HG03095 (cell line): ENCODE measurements around the gene SMPD4.
"Not testable (repeated sequence)": the region's sequence is repeated elsewhere in the genome, so short reads cannot be mapped to it uniquely, and the experiment has no call there.

Source experiments
- ATAC-seq: cut with Tn5 transposase; IDR thresholded peaks from one replicate; pipeline ENCODE4 v1.9.1; 2021; ENCODE audit warnings: moderate library complexity; ENCODE audit not compliant: unreplicated experiment

SMPD4 gene

DNA sequence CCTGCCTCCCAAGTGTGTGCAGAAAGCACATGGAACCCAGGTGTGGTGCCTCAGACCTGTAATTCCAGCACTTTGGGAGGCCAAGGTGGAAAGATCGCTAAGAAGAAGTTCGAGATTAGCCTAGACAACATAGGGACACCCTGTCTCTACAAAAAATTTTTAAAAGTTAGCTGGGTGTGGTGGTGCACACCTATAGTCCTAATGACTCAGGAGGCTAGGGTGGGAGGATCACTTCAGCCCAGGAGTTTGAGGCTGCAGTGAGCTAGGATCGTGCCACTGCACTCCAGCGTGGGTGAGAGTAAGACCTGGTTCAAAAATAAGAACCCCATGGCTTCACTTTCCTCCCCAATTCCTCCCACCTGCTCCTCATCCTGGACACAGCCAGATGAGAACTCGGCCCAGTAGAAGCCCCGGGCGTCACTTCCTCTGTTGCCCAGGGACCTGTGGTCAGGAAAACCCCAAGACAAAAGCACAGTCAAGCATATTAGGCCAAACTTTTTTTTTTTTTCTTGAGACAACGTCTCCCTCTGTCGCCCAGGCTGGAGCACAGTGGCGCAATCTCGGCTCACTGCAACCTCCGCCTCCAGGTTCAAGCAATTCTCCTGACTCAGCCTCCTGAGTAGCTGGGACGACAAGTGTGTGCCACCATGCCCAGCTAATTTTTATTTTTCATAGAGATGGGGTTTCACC, 23.4 kb downstream of the SMPD4 start:
- peak; percentile 90 for ATAC-seq

DNA sequence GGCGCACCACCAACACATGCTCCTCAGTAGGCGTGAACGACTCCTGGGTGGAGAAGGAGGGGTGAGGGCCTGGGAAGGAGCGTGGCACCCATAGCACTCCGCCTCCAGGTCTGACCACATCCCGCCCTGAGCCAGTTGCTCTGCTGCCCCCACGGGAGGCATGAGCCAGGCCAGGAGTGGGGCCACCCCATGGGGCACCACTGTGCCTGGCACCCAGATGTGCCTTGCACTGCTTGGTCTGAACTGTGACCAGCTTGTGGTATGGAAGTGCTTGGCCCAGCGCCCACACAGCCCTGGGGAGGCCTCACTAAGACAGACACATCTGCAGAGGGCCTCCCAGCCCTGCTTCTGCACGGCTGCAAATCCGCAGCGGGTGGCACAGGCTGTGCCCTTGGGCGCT, 24.0 kb downstream of the SMPD4 start:
- ATAC-seq = peak; percentile 8

DNA sequence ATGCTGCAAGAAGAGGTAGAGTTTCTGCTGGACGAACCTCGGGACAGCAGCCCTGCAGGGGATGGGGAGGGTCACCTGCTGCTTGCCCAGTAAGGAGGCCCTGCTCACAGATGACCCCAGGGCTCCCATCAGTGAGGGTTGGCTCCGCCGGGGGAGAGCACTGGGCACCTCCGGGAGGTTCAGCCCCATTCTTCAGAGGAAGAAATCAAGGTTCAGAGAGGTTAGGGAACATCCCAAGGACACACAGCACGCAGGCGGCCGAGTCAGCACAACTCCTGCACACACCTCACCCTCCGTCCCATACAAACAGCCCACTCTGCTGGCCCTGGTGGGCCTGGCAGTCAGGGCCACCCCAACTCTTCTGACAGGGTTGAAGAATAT, 24.8 kb downstream of the SMPD4 start:
- no peak for ATAC-seq

DNA sequence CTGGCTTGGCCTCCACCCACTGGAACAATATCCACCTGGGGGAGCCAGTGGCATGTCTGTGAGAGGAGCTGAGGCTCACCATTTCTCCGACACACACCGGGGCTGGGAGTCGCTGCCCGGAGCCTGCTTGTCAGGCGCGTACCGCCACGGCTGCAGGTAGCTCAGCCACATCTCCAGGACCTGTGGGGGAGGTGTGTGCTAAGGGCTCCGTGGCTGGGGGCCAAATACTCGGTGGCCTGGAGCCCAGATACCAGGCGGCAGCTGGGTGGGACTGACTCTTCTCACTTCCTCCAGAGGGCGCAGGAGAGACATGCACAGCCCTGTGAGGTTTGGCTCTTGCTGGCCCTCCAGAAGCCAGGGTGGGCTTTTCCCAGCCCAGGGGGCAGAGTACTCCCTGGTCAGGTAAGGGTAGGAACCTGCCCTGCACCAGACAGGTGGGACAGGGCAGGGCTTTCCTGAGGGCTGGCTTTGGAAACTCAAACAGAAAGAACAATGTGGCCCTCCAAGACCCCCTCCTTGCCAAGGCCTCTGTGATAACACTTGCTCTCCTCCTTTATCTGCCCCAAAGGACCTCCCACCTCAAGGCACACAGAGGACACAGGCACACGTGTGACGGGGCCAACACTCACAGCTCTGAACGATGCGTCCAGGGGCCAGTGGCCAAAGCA, 25.3 kb downstream of the SMPD4 start:
- not testable (repeated sequence) for ATAC-seq

DNA sequence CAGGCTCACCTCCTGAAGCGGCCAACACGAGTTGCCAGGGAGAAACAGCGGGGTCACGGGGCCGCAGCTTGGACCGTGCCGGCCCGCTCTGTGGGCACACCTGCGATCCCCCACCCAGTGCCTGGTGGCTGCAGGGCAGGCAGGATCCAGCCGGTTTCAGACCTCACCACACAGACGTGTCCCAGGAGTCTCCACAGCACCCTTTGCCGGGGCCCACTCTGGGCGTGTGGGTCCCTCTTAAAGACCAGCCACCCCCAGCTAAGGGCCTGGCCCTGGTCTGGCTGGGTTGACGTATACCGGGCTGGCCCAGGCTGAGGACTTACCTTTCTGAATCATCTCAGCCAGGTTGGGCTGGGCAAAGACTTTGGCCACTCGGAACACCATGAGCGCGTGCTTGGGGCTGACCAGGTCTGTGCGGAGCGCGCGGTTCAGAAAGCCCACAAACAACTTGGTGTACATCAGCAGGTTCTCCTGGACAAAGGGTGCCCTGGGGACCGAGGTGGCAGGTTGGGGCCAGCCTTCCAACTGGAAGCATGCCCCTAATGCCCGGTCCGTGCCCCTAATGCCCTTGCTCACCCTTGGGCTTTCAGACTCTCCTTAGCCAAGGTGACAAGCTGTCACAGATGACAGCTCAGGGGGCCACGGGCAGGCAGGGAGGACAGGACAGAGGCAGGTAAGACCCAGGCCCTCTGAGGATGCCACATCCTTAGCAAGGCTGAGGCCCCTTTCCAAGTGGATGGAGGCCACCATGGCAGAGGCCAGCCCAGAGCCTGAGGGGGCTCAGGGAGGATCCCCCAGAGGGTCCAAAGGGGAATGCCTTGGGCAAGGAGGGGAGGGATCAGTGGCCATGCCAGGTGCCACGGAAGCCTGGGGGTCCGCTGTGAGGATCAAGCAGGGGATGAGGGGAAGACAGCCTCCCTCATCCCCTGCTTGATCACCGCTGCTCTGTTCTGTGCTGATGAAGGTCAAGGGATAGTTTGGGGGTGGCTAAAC, 26.3 kb downstream of the SMPD4 start:
- ATAC-seq = no peak

DNA sequence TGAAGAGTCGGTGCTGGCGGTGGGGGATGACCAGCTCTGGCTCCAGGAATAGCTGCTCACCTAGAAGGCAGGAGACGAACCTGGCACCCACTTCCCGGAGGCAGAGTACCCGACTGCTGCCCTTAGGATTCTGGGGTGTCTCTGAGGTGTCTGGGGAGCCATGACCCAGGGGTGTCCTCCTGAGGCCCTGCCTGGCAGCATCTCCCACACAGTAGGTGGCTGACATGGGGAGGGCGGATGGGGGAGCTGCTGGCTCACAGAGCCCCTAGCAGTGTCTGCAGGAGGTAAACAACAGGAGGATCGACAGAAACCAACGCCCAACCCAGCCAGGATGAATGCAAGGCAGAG, 27.0 kb downstream of the SMPD4 start:
- not testable (repeated sequence) for ATAC-seq

DNA sequence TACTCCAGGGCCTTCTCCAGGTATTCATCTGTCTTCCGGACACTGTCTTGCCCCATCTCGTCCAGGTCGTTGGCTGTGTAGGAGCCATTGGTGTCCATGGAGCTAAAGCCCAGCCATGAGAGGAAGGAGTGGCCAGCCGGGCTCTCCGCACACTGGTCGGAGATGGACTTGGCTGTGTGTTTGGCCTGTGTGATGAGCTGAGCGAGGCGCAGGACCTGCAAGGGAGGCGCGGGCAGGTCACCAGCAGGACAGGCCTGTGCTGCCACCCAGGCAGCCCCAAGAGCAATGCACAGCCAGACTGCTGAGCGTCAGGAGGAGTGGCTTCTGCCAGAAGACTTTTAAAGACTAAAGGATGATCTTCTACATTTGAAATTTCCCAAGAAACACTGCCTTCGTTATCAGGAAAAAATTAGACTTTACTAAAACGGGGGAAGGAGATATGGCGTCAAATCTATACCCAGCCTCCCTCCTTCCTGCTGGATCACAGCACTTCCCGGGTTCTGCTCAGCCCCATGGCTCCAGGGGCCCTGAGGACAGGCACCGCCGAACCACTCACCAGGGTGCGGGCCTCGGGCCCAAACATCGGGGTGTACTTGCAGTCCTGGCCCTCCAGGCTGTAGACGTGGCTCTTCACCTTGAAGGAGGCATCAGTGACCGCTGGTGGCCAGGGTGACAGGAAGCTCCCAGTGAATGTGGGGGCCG, 27.5 kb downstream of the SMPD4 start:
- not testable (repeated sequence) for ATAC-seq

DNA sequence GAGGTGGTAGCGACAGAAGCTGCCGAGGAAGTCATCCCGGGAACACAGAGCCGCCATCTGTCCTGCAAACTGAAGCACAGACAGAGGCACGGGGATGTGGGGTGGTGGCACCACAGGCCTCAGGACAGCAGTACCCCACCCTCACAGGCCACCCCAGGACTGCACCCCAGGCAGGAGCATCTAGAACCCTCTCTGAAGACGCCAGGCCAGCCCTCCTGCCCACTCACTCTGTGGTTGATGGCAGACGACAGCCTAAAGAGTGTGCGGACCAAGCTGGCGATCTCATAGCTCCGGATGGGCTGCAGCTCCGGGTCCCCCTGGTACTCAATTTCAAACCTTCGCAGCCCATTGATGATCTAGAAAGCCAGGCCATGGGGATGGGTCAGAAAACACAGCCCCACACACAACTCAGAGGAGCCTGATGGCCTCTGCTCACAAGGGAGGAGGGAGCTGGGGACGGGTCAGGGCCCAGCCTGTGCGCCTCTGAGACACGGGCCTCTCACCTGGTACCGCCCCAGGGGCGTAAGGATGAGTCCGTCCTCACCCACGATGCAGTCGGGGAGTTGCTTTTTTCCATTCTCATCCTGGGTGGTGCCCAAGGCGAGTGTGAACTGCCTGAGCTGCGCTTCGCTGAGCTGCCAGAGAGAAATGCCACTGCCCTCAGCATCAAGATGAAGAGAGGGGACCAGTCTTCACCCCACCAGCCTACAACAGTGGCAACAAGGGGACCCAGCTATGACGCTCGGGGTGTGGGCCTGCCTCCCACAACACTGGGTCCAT, 28.4 kb downstream of the SMPD4 start:
- no peak for ATAC-seq

DNA sequence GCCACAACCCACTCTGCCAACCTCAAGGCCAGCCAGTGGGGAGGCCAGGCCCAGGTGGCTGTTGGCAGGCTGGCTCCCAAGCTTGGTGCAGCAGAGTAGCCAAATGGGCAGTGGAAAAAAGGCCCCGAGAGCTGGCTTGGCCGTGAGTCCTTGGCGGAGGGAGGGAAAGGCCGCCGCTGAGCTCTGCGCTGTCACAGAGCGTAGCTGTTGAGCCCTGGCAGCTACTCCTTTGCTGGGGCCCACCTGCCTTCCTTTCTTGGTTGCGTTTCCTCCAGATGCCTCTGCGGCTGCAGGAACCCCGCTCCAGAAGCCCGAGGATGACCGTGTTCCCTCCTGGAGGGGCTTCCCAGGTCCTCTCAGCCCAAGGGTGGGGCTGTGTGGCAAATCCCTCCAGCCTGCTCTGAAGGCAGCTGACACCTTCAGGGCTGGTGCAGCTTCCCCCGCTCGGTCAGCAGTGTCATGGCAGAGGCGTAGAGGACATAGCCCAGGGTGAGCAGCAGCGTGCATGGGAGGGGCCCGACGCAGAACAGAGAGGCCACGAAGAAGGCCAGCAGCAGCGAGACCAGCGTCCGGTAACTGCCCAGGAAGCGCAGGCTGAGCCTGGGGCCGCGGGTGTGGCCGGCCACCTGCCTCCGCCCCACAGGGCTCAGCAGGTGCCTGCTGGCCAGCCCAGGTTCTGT, 29.1 kb downstream of the SMPD4 start:
- ATAC-seq = not testable (repeated sequence)

DNA sequence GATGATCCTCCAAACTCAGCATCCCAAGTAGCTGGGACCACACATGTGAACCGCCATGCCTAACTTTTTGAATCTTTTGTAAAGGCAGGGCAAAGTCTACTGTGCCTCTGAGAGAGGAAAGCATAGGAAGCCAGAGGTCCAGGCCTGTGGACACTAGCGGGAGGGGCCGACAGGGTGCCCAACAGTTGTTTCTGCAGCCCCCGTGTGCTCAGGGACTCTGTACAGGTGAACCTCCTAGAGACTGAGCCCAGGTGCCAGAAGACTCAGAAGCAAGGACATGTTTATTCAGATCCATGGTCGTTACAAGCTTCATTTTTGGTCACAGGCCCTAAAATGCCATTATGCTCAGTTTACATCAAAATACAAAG, 30.3 kb downstream of the SMPD4 start:
- ATAC-seq = not testable (repeated sequence)

DNA sequence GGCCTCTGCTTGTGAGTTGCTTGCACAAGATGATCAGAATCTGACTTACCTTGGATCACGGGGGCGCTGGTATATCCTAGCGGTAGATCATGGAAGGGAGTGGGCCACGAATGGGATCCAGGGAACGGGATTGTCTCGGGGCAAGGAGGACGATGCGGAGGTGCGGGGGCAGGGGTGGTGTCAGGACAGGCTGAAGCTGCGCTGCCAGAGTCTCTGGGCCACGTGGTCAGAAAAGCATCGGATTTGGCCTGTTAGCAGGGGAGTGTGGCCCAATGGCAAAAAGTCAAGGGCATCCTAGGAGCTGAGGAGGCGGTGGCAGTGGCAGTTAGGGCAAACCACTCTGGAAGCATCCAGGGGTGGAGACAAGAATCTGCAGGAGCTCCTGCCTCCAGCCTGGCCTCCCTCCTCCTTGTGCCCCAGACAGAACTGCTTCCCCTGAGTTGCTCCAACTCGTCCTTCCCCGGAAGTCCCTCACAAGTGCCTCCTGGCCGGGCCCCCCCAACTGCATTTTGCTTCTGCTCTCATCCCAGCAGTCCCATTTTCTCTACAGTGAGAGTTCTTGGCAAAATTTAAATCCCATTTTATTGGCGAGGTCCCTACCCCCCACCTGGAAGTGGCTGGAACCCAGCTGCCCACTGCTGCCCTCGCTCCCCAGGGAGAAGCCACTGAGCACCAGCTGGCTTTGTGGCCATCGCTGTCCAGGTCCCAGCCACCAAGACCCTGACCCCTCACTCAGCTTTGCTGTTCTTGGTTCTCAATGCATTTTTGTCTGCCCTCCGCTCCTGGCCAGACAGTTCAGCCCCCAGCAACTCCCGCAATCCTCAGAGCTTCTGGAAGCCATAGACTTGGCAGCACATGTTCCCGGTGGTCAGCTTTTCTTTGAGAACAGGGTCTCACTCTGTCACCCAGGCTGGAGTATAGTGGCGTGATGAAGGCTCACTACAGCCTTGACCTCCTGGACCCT, 30.9 kb downstream of the SMPD4 start:
- ATAC-seq = no peak

DNA sequence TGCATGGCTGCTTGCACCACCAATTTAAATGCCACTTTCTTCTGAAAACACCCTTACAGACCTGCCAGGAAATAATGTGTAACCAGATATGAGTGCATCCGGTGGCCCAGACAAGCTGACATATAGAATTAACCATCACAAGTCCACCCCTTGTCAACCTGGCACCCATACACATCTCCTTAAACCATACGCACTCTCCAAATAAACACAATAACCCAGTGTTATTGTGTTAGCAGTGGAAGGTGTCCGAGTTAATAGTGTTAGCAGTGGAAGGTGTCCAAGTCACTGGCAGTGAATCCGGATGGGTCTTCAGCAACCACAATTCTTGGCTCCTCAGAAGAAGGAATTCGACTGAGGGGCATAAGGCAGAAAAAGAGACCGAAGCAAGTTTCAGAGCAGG, 32.9 kb downstream of the SMPD4 start:
- not testable (repeated sequence) for ATAC-seq

DNA sequence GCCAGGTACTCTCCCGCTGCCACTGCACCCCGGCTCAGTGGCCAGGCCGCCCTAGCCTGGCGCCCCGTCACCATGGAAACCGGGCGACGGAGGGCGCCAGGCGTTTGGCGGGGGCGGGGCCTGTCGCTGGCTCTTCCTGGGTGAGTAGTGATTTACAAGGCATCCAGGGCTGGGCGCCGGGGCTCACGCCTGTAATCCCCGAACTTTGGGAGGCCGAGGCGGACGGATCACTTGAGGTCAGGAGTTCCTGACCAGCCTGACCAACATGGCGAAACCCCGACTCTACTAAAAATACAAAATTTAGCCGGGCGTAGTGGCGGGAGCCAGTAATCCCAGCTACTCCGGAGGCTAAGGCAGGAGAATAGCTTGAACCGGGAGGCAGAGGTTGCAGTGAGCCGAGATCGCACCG, 36.4 kb downstream of the SMPD4 start, which contains the start of gene CCDC74B:
Gene CCDC74B (minus strand): TSS at position 107 of the 409 bp plus-strand sequence. CDS start 116 bp downstream, outside the sequence.
- peak; percentile 91 for ATAC-seq

DNA sequence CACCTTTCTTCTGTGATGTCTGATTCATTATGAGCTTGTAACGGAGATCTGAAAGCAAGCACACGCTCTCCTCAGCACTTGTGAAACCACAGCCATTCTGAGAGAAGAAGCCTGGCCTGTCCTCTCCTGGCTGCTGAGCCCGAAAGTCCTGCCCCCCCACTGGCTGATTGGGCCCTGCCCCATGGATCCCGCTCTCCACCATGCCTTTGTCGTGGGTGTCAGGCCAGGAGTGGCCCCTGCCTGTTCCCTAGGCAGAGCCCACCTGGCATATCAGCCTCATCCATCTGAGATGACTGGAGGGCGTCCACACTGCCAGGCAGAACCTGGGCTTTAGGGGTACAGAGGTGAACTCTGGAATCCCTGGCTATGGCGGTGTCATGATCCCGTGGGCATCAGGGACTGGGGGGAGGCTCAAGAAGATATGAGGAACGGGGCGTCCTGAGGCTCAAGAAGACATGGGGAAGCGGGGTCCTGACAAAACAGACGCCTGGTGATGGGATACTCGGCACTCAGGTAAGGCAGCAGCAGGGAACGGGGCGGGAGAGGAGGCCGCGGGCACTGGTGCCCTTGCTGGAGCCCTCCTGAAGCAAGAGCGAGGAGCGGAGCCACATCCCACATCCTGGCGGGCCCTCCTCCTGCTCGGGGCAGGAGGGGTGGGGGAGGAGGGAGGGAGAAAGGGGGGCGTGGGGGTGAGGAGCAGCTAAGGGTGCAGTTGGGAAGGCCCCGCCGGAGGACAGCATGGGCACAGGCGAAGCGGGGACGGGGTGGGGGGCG, 37.9 kb downstream of the SMPD4 start:
- ATAC-seq = not testable (repeated sequence)

DNA sequence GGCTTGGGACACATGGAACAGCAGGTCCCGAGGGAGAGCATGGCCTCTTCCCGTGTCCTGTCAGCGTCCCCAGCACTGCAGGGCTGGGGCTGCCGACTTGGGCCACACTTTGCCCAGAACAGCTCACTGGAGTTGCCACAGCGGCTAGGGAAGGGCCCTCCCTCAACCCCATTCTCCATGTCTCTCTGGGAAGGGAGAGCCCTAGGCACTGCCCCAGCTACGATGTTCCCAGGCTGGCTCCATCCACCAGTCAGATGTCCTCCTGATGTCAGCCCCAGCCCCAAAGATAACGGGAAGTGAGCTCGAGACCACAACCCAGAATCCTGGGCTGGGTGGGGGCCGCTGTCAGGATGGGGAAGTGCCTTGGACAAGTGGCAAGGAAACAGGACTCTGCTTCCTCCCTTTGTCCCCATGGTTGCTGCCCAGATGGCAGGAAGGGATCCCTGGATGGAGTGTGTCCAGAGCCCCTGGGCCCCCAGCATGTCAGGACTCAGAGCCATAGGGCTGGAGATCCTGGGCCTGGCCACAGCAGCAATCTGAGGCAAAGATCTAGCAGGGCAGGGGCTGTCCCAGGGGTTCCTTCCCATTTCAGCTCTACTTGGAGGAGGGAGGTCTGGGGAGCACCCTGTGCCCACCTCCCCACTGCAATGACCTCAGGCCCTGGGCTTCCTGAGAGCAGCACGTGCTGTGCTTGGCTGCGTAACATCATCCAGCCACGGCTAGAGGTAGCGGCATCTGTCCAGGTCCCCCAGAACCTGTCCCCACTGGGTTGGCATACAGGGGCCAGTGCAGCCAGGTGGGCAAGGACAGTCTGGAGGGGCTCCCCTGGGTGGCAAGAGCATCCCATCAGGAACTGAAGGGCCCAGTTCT, 38.8 kb downstream of the SMPD4 start:
- ATAC-seq = not testable (repeated sequence)

DNA sequence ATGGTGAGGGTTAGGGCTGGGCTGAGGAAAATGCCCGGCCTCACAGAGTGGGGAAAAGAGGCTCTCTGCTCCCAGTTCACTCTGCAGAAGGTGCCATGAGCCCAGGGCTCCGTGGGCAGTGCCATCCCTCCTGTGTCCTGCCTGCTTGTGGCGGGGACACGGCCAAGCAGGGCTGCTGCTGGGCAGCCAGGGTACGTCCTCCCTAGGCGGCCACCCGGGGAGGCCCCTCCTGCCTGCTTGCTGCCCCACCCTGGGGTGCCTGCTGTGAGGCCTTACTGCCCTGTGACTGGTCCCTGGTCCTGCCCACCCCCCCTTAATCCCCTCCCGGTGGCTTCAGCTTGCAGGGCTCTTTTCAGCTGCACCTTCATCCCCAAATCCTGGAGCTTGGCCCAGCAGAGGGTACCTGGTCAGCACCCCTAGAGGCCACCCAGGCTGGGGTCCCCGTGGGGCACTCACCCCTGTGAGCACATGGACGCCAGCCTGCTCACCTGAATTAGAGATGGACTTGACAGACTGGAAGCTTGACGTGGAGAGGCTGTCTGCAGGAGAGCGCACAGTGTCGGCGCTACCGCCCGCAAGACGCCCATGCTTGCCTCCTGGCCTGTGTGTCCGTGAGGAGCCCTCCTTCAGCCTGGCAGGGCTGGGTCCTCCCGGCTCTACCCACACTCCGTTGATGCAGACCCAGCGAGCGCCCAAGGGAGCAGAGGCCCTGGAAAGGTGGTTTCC, 39.6 kb downstream of the SMPD4 start:
- not testable (repeated sequence) for ATAC-seq
